ENCODE measurements around the gene ZNF678.
A peak's percentile ranks its signal among the peaks of the same experiment; 100 is the strongest.
"Not testable (repeated sequence)": the region's sequence is repeated elsewhere in the genome, so short reads cannot be mapped to it uniquely, and the experiment has no call there.

Gene ZNF678

DNA sequence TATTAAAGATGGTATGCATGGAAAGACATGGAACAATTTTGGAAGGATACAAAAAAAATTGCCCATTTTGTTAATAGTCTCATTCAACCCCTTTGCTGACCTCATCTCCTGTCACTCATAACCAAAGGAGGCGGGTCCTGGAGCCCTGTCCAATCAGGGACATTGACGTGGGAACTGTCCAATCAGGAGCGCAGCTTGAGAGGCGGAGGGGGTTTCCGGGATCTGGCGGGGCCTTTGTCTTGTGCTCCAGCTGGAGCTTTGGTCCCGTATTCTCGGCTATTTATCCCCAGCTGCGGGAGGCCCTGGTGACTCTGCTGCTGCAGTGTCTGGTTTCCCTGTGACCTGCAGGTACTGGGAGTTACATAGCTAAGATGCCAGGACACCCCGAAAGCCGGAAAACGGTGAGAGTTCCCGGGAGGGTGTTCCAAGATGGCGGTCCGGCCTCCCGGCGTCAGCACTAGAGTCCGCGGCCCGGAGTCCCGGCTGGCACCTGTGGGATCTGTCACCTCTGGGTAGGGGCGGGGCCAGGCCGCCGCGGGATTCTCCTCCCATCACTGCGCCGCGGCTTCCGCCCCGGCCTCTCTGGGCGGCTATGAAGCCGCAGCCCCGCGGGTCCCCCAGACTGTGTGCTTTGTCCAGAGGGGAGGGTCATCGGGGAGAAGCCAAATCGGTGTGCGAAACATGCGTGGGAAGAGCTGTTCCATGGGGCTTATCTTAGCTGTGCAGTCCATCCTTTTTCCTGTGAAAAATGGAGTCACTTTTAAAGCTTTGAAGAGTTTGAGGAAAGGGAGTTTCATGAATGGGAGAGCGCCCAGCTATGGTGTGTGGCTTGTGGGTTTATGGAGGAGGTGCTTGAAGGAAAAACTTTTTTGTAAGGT is at the start of gene ZNF678:
ZNF678 (plus strand) TSS at position 233 of the 878 bp plus-strand sequence. CDS start 87,436 bp downstream, outside the sequence.
- DNase-seq: peak; percentile 92

DNA sequence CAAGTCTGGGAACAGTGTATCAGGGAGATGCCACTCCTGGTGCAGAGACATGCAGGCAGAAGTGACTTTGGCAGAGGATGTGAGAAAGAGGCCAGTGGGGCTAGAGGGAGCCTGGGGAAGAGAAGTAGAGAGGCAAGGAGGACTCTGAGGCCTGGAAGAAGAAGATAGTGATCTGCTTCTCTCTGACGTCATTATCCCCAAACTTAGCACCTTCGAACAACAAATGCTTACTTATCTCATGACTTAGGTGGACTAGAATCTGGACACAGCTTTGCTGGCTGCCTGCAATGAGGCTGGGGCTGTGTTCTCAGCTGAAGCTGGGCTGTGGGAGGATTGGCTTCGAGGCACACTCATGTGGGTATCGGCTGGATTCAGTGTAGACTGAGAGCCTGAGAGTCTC is 44.5 kb upstream of the ZNF678 start:
- no peak for DNase-seq

DNA sequence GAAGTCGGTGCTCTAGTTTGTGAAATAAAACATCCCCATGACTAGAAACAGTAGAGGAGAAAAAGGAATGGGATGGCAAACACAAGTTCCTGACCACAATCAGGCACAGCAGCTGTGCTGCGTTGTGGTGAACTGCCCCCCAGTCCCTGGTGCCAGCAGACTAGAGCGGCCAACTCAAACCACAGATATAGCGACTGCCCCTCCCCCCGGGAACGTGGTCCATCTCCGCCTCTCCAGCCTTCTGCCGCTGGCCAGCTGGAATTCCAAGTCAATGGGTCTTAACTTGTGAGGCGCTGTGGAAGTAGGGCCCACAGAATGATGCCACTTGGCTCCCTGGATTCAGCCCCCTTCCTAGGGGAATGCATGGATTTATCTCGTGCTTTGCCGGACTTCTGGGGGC is 41.6 kb upstream of the ZNF678 start:
- DNase-seq: no peak

DNA sequence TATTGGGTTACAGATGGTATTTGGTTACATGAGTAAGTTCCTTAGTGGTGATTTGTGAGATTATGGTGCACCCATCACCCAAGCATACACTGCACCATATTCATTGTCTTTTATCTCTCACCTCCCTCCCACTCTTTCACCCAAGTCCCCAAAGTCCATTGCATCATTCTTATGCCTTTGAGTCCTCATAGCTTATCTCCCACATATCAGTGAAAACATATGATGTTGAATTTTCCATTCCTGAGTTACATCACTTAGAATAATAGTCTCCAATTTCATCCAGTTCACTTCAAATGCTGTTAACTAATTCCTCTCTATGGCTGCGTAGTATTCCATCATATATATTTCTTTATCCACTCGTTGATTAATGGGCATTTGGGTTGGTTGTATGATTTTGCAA is 36.8 kb upstream of the ZNF678 start:
- no peak for DNase-seq

DNA sequence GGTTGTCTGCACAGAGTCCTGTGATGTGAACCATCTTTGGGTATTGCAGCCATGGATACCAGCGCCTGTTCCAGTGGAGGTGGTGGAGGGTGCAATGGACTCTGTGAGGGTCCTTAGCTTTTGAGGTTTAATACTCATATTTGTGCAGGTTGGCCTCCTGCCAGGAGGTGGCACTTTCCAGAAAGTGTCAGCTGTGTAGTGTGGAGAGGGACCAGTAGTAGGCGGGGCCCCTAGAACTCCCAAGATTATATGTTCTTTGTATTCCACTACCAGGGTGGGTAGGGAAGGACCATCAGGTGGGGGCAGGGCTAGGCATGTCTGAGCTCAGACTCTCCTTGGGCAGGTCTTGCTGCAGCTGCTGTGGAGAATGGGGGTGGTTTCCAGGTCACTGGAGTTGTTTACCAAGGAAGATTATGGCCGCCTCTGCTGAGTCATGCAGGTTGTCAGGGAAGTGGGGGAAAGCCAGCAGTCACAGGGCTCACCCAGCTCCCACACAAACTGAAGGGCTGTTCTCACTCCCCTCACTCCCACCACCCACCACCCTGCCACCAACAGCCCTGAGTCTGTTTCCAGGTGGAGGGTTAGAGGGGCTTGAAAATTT is 31.2 kb upstream of the ZNF678 start:
- DNase-seq: no peak

DNA sequence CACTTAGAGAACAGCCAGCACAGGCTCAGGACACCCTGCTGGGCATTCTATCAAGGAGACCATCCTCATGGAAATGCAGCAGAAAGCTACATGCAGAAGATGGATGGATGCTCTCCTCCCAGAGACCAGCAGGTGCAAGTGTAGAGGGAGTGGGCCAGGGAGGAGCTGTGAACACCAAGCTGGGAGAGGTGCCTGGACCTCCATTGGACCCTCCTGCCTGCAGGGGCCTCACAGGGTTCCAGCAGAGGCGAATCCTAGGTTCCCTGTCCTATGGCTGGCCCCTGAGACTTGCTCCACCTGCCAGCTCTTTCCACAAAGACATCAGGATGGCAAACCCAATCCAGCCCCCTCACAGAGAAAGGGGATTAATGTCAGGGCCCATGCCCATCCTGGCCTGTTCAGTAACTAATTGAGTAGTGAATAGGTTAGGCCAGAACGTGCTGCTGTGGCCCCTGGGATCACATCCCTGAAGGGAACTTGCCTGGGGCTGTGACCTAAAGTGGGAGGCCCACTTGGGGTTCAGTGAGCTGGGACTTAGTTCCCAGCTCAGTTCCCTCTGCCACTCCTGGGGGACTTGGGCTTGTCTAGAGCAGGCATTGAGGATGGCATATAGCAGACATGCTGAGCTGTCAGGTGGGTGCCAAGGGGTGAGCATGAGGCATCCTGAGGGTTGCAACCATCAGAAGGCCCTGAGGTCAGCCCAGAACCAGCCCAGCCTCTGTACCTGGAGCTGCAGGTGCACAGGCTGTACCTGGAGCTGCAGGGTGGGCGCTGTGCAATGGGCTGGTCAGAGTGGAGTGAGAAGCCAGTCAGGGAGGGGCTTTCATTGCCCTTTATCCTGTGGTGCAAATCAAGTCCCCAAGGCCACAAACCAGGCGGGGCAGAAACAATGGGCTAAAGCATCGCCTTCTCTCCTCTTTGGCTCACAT is 22.9 kb upstream of the ZNF678 start:
- DNase-seq: no peak

DNA sequence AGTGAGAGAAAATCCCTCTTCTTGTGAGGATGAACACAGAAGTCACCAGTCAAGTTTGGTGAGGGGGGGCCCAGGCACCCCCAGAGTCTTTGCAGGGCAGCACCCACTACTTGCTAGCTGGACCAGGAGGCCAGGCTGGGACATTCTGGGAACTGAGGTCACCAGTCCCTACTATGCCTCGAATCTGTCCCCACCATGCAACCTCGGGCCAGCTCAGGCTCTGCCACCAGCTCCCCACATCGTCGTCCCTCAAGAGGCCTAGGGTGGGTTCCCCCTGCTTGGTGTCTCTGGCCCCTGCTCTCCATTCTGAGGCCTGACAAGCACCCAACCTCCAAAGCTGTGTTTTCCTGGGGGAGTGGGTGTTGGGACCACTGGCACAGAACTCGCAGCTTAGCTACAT is 22.2 kb upstream of the ZNF678 start:
- DNase-seq: no peak

DNA sequence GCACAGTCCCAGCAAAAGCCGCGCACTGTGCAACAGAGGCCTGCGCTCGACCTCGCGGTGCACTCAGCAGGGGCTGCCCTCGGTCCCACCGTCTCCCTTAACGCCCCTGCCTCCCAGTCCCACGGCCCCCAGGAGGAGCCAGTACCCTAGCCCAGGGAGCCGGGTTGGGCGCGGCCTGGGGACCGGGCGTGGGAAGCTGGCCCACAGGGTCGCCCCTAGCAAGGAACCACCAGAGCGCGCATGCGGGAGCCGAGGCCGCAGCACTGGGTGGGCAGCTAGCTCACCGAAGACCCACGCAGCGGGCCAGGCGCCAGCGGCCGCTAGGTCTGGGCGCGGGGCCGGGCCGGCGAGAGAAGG is 21.6 kb upstream of the ZNF678 start:
- no peak for DNase-seq

DNA sequence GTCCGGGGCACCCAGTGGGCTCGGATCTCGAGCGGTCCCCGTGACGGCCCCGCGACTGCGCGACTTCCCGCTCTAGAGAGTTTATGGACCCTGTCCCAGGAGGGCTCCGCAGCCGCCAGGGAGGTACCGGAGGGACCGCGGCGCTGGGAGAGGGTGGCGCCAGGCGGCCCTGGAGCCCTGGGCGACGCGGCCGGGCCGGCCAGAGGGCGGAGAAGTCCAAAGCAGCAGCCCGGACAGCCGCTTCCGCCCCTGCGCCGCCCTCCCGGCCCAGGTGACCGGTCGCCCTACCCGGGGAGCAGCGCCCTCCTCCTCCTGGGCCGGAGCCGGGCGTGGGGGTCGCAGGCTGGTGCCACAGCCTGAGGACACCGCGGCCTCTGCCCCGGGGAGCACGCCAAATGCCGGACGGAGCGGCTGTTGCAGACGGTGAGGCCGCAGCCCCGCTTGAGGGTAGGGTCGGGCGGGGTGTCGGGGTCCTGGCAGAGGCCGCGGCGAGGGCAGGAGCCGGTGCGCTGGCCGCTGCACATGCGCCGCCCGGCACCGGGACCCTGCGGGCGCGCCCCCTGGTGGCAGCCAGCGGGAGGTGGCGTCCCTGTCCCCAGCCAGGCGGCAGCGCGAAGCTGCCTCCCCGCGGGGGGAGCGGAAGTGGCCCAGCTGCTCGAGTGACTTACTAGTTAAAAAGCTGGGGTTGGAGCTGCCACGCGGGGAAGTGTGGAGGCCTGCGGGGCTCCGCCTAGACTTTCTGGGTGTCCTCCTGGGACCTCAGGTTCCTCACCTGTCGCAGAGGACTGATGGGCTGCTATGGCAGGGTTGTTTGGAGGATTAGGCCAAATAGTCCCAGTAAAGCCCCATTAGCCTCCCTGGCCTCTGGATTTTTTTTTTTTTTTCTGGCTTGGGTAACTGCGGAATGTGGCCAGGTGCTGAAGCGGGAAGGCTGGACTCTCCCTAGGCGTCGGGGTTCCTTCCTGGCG is 20.9 kb upstream of the ZNF678 start:
- DNase-seq: peak; percentile 74

DNA sequence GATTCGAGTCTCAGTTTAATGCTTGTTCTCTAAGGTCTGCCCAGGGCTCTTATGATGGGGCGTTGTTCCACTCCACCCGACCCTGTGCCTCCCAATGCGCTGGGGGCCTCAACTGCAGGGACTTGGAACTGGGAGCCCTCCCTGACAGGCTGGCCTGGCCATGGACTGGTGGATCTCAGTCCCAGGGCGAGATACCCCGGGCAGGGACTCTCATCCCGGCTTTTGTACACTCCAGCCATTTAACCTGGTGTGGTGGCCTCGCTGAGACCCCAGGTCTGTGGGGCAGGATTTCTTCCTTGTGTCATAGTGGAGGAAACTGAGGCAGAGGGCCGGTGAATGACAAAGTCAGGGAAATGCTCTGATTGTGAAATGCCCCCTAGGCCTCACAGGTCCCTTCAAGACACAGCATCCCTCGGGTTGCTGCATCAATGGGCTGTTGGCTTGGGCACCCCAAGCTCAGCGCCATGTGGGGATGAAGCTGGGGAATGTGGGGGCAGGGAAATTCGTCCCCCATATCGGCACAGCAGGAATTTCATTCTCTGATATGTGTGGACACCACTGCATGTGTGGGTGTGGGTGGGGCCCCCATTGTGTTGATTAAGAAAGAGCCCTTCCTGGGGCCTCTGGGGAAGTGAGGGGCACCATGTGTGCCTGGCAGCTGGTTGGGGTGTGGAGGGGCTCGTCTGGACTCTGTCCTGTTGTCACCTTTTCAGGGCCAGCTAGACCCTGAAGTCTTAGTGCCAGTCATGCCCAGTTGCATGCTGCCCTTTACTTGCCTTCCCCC is 19.9 kb upstream of the ZNF678 start:
- DNase-seq: no peak

DNA sequence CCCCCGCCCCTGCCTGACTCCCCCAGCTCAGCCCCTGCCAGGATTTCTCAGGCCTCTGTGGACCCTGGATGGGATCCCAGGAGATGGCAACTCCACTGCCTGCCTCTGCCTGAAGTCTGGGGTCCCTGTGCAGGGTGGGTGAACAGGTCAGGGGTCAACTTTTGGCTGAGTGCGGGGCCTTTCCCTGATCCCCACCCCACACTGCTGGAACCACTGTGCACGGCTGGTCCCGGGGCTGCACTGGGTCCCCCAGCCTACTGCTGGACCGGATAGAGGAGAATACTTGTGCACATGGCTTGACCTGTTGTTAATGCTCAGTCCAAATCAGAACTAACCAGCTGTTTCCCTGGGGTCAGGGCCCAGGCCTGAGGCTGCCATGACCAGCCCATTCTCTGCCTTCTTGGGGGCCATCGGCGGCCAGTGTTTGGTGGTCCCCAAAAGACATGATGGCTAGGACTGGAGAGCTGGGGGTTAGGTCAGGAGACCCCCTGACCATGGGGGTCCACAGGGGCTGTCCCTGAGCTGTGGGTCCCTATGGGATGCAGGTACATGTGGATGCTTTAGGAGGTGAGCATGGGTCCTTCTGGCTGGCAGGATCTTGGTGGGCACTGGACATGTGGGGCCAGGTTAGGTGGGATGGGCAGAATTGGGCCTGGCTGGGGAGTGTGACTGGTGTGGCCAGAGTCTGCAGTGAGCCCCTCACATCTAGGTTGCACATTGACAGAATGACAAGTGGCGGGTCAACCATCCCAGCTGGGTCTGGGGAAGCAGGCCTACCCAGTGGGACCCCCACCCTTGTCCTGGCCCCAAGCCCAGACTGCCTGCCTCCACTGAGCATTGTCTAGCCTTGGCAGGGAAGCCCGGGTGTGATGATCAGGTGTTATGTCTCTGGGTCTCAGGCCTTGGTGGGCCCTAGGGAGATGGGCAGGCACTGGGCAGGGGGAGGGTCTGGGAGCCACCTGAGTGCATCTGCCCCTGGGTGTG is 19.0 kb upstream of the ZNF678 start:
- no peak for DNase-seq

DNA sequence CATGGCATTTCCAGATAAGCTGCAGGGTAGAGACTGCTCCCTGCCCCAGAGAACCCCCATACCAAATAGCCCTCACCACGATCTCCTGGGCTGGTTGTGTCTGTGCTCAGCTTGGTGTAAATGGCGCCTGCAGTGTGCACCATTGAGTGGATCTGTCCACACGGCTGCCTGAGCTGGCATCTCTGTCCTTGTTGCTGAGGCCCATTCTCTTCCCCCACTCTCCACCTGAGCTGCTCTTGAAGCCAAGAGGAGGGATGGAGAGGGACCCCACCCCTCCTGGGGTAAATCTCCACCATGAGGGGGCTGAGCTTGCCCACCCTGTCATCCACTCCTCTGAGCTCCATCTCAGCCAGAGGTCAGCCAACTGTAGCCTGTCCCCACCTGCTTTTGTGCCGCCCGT is 18.0 kb upstream of the ZNF678 start:
- no peak for DNase-seq

DNA sequence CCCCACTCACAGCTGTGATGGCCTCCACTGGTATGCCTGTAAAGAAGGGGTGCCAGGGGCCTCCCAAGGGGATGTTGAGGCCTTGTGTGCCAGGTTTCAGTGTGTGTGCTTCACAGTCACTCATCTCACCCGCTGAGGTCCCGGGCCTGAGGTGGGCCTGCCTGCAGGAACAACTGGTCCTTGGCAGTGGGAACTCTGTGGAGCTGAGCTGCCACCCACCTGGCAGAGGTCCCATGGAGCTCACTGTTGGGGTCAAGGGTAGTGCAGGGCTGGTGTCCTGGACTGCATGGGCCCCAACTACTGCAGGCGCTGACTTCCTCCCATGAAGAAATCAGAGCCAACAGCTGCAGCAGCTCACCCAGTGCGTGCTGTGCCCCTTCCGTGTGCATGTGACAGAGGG is 17.3 kb upstream of the ZNF678 start:
- DNase-seq: no peak

DNA sequence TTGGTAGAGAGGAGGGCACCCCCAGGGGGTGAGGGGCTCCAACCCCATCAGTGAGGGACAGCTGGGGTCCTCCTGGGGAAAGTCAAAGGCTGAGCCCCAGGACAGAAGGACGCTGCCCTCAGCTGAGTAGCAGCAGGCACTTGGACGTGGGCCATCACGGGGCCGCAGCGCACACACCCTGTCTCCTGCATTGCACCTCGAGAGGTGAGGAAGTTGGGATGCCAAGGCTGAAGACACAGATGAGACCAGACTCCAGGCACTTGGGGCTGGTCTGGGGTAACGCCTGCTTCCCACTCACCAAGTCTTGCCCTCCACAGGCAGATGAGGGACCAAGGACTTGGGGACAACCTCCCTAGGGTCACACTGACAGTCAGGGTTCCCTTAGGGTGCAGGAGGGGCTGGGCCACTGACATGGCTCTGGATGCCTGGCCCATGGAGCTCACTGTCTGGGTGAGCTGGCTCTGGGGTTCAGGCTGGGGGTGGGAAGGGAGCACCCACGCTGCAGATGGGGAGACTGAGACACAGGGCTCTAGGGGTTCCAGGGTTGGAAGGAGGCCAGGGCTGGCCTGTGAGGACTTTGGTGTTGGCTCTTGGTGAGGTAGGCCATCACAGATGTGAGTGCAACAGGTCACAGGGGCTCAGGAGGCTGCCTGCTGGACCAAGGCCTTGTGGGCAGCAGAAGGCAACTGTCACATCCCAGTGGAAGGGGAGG is 16.6 kb upstream of the ZNF678 start:
- no peak for DNase-seq

DNA sequence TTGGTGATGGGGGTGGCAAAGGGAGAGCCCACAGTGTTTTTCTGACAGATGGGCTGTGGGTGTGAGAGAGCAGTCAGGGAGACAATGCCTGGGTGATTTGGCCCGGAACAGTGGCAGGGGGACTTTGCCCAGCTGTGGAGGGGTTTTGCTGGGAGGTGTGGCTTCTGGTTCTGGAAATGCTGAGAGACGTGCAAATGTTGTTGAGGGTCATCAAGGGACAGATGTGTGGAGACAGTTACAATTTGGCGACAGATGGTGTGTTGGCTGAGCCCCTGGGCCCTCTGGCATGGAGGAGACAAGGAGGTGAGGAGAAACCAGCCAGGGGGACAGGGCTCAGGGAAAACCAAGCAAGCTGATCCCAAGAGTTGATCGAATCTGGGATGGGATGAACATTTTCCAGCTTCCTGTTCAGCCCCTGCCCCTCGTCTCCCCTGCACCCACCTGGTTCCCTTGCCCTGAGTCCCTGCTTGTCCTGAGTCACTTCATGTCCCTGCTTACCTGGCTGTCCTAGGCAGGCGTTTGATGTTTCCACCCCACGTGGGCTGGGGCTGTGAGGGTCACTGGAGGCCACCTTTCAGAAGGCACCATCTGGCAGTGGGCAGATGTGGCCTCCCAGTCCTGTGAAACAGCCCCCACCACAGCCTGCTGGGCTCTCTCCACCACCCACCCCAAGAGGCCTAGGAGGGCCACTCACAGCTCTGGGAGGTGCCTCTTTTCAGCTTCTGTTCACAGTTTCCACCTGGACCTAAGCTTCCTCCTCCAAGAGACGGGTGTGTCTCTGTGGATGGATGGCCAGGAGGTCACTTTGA is 15.8 kb upstream of the ZNF678 start:
- no peak for DNase-seq

DNA sequence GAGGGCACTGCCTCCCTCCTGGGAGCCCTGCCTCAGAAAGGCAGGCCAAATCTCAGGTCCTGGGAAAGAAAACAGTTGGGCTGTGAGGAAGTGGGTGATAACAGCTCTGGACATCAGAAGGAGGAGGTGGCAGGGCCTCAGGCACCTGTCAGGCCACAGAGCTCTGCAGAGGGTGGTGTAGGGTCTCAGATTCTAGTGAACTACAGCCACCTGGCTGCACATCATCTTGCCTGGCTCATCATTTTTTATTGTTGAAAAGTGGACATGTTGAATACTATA is 15.3 kb upstream of the ZNF678 start:
- no peak for DNase-seq

DNA sequence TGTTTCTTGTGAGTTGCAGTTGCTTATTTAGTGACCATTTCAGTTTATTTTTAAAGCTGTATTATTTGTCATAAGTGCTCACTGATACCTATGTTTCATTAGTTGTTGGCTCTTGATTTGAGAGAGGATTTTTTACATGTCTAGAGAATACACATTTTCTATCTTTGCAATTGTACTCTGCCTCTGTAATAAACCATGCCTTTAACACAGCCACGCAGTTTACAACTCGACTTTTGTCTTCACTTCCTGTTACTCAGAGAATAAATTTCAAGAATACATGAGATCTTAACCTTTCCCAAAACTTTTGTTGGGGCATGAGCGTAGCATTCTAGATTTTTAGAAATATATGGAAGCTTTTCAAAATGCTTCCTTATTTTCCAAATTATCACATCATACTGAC is 14.9 kb upstream of the ZNF678 start:
- DNase-seq: no peak

DNA sequence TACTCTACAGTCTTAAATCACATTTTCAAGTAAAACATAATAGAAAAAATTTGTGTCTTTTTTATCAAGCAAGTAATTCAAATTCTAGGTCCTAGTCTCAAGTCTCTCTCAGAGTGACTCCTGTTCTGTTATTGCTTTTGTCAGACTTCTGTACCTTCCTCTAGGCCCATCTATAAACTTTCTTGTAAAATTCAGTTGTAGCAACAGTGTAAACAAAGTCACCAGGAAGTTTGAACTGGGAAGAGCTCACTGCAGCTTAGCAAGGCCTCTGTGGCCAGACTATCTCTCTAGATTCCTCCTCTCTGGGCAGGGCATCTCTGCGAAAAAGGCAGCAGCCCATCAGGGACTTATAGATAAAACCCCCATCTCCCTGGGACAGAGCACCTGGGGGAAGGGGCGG is 13.5 kb upstream of the ZNF678 start:
- DNase-seq: no peak

DNA sequence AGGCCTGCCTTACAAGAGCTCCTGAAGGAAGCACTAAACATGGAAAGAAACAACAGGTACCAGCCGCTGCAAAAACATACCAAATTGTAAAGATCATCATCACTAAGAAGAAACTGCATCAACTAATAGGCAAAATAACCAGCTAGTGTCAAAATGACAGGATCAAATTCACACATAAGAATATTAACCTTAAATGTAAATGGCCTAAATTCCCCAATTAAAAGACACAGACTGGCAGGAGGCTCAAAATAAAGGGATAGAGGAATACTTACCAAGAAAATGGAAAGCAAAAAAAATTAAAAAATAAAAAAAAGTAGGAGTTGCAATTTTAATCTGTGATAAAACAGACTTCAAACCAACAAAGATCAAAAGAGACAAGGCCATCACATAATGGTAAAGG is 11.5 kb upstream of the ZNF678 start:
- not testable (repeated sequence) for DNase-seq

All from T1000 (cell line).